T-helper 1 cell treated with Interleukin-12 subunit alpha and Interleukin-12 subunit beta and Interleukin-4 antibody, amounts not matched to agents 30 ng/mL and 1 ng/mL, for 36 hours (primary cell): ENCODE results near the gene PPAT. TPM values are rescaled to one million over a fixed set of nuclear protein-coding genes. Genes with fewer than 3 reads are reported as not detected.
"Not testable (repeated sequence)": the region's sequence is repeated elsewhere in the genome, so short reads cannot be mapped to it uniquely, and the experiment has no call there.

Experiments
- intact Hi-C: fragments of 100-400 bp; cut with micrococcal nuclease; formaldehyde crosslinking; loops from one replicate; pipeline ENCODE4 v1.15.1; 2024
- total RNA-seq: library from RNA; stranded (reverse); gene quantifications from 2 replicates; pipeline ENCODE4 v1.2.3, GENCODE V29; 2022

Gene PPAT
- total RNA-seq, 1 donor from 2014 or later: 26.4 TPM

GRCh38 chr4:56387023-56388001, 48.1 kb downstream of the PPAT start, which contains the start of gene AASDH:
Gene AASDH, minus strand, starts transcription at chr4:56387491. Its CDS starts 3,192 bp downstream, at chr4:56384299.
- intact Hi-C loops: loop anchor here (1.0 to 5.0 kb wide), 16 partner anchors 48 to 993 kb away; partner anchors contain the start of genes CEP135, CLOCK, EXOC1 and NOA1

GRCh38 chr4:56386091-56386490, 49.3 kb downstream of the PPAT start:
- intact Hi-C loops: loop anchor here (5.0 kb wide), 1 partner anchor 334 kb away; no protein-coding TSS in a partner anchor

- intact Hi-C loops: no loop called here
Measured at GRCh38 chr4:56375458-56375857, 60.0 kb downstream of the PPAT start.

GRCh38 chr4:56374956-56375355, 60.5 kb downstream of the PPAT start:
- intact Hi-C loops: no loop called here

- intact Hi-C loops: no loop called here
Measured at GRCh38 chr4:56372774-56373173, 62.6 kb downstream of the PPAT start.

GRCh38 chr4:56371426-56372220, 63.8 kb downstream of the PPAT start:
- intact Hi-C loops: no loop called here

- intact Hi-C loops: no loop called here
Measured at GRCh38 chr4:56370377-56370776, 65.0 kb downstream of the PPAT start.

GRCh38 chr4:56362981-56363380, 72.4 kb downstream of the PPAT start:
- intact Hi-C loops: not testable (repeated sequence)

GRCh38 chr4:56360071-56360470, 75.3 kb downstream of the PPAT start:
- intact Hi-C loops: no loop called here

- intact Hi-C loops: no loop called here
Measured at GRCh38 chr4:56356650-56357049, 78.8 kb downstream of the PPAT start.

- intact Hi-C loops: no loop called here
Measured at GRCh38 chr4:56348576-56348975, 86.8 kb downstream of the PPAT start.

GRCh38 chr4:56345458-56345857, 90.0 kb downstream of the PPAT start:
- intact Hi-C loops: no loop called here

Other genes starting within 250 kb of the PPAT start
- 9.7 and 11.4 TPM in 2 replicates for gene AASDH, start 48.1 kb downstream of the PPAT start, total RNA-seq
- gene PAICS, start 645 bp upstream of the PPAT start, total RNA-seq: 120 and 121 TPM in 2 replicates
- gene SRP72, start 32.0 kb upstream of the PPAT start, total RNA-seq: 147 and 152 TPM in 2 replicates
- 0.07 and 0.15 TPM in 2 replicates for gene ARL9, start 70.2 kb upstream of the PPAT start, total RNA-seq
- gene HOPX, start 245.7 kb upstream of the PPAT start, total RNA-seq: 93.4 and 96.6 TPM in 2 replicates